Amygdala (tissue), 56 donors: Measurements from ENCODE around the gene TEK.
A peak's percentile ranks its signal among the peaks of the same experiment; 100 is the strongest.

Experiments used
- DNase-seq, 56 donors: peaks; one replicate each; lab custom pipeline; 2025; lab: John Stamatoyannopoulos, UW

Gene TEK

GRCh38 chr9:27118916-27119315 is 9.9 kb downstream of the TEK start:
- DNase-seq, result no peak

- DNase-seq, result no peak
Measured at GRCh38 chr9:27124151-27124550, 15.1 kb downstream of the TEK start.

DNA sequence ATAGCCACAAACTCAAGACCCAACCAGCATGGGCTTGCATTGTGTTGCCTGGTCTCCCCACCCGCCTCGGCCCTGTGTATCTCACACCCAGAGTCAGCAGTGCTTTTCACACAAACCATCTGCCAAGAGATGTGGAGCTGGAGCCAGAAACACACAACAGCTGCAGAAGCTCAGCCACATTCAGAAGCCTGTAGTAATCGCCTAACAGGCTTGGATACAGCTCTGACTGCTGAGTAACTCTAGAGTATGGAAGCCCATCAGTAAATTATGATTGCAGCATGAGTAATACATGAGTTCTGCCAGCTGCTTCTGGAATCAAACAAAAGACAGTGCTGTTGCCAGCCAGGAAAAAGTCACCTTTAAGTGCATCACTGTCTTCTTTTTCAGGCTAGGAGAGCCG is 16.0 kb downstream of the TEK start:
- DNase-seq, result peak in 37 of 56 donors; percentile 3 to 54 (median 15)

DNA sequence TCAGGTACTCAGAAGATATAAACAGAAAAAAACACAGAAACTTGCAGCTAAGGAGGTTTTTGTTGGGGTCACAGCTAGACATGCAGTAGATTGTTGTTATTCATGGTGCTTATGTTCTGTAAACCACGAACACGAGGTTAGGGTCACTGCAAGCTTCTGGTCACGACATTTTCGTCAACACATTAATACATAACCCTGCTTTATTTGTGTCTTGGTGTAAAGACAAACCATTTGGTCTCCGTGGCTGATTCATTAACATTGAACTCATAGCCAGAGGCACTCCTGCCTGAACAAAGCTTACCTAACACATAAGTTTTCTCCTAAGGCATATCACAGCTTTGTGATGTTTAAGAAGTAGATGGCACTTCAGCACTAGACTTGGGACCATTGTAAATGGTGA is 16.9 kb downstream of the TEK start:
- no peak for DNase-seq

GRCh38 chr9:27126670-27127069 is 17.6 kb downstream of the TEK start:
- DNase-seq, result no peak

DNA sequence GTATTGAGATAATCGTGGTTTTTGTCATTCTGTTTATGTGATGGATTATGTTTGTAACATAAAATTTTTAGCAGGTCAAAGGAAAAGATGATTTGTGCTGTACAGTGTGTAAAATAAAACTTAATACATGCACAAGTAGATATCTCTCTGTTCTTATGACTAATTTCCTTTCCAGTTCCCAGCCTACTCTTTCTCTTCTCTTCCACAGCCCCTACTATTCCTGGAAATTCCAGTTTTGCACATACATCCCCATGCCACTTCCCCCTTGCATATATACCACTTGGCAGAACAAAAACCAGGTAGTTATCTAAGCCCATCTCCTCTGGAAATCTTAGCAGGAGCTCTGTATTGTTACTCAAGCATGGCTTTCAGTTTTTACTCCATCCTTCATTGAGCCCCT is 20.2 kb downstream of the TEK start:
- DNase-seq, result no peak

DNA sequence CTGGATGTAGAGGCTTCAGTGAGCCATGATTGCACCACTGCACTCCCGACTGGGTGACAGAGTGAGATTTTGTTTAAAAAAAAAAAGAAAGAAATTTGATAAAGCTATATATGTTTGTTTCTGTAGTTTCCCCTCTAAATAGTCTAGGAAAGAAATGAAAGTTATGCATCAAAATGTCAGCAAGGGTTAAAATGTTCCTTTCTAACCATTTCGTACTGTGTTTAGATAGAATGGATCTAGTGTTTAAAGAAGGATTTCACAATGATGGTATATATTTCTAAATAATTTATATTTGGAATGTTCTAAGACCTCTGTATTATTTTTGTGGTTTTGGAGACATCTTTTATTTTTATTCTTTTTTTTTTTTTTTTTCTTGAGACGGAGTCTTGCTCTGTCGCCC is 22.7 kb downstream of the TEK start:
- DNase-seq, result no peak

GRCh38 chr9:27133817-27134216 is 24.8 kb downstream of the TEK start:
- no peak for DNase-seq

DNA sequence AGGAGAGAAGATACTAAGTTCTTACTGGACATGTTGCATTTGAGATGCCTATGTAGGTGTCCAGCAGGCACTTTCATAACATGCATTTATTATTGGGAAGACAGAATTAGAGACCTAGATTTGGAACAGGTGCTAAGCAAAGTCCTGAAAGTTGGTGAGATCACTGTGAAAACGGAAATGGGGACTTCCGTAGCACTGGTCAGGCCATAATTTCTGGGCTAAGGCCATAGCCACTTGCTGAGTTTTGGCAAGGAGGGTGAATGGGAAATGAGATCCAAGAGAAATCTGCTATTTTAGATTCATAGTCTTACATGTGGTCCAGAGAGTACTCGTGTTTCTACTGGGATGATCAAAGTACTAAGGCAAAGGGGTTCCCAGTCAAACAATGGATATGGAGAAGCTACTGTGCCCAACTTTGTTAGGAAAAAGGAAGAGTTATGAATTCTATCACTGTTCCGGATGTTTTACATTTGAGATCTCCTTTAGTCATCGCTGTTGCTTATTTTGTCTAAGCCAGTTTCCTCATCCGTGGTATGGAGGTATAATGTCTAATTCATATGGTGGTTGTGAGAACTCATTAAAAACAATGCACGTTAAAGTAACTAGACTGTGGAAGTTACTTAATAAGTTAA is 33.4 kb downstream of the TEK start:
- no peak for DNase-seq

GRCh38 chr9:27145143-27145542 is 36.1 kb downstream of the TEK start:
- no peak for DNase-seq

DNA sequence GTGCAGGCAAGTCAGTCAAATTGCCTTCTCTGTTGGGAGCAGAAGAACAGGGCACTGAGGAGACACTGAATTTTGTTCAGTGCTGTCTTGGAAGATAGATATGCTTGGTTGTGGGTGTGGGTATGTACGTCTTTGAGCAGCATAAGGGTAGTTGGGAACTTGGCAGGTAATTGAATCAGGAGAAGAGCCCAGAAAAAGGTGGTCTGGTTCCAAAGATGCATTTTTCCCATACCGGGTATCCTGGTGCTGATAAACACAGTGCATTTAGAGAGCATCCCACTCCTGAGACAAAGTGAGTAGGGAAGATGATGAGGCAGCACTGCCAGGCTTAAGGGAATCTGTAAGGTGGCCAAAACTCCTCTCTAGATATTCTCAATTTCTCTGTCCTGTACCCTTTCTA is 40.6 kb downstream of the TEK start:
- DNase-seq, result no peak

DNA sequence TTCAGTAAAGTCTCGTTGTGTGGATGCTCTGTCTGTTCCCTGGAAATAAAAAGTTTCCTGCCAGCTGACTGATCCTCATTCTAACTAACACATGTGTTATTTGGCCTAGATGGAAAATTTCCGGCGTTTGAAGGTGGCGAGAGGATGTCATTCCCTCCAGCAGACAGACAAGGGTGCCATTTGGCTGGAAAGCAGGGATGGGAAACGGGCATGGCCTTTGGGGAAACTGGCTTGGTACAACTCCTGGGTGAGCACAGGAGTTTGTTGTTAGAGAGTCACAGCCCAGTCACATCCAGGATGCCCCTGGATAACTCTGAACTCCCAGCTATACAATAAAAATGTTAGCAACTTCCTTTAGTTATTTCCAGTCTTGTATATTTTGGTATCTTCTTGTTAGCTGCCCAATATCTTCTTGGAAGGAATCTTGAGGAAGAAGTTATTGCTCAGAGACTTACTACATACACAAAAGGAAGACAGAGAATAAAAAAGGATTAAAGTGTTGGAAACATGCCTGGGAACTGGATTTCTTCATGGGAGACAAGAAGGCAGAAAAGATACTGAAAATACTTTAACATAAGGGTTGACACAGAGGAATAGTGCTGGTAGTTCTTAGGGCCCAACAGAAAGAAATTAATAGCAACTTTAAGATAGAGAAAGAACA is 41.9 kb downstream of the TEK start:
- no peak for DNase-seq

GRCh38 chr9:27151693-27152404 is 42.8 kb downstream of the TEK start:
- DNase-seq, result no peak

DNA sequence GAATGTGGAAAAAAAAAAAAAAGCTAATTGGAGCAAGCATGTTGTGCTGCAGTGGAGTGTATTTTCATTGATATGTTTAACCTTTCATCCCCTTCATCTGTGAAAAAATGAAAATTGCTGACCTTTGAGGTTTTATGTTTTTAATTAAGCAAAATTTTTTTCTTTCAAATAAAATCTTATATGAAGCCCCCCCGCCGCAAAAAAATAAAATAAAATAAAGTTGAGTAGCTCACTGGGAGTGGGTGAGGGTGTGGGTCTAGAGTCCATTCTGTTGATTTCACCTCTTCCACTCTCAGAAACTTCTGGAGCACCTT is 43.3 kb downstream of the TEK start:
- no peak for DNase-seq

DNA sequence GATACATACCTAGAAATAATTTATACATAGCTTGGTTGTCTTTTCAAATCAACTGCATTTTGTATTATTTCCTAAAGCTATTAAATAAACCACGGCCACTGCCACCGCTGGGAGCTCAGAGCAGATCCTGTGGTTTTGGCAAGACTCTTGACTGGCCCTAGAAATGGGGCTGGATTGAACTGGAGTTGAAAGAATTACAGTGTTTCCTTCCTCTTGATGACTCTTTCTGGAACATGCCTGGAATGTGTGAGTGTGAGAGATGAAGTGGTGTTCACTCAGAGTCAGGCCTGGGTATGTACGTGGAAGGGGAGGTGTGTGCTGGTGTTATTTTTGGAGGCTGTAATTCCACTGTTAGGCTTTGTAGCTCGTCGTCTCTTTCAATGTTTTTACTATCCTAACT is 45.9 kb downstream of the TEK start:
- no peak for DNase-seq

- no peak for DNase-seq
Measured at GRCh38 chr9:27157097-27157496, 48.1 kb downstream of the TEK start.

GRCh38 chr9:27157736-27158135 is 48.7 kb downstream of the TEK start:
- DNase-seq, result no peak

DNA sequence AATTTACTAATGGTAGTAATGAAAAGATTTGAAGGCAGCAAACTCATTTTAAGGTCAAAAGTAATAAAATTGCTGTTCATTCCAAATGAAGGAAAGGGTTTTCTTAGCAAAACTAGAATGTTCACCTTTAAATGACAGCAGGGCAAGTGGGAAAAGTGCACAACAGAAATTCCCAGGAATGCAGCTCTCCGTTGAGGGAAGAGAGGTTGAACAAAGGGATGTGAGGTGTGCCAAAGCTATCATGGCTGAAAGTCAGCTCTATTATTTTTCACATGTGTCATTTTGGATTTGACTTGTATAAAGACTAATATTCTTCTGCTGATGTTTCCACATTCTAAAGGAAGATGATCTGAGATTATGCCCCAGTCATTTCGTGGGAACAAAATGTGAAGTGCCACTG is 51.6 kb downstream of the TEK start:
- DNase-seq, result no peak

DNA sequence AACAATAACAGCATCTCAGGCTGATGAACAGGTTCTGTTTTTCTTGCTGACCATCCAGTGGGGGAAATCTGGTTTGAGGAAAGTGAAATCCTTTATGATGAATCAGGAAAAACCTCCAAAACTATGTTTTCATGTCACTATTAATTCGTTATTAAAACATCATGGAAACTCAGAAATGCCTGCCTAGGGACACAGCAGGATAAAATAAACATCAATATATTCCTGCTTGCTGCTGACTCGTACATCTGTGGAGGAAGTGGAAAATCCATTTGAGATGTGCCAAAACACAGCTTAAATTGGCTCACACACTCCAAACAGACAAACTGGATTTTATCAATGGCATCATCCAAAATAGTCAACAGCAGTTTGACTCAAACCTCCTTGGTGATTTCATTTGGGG is 53.0 kb downstream of the TEK start:
- no peak for DNase-seq

DNA sequence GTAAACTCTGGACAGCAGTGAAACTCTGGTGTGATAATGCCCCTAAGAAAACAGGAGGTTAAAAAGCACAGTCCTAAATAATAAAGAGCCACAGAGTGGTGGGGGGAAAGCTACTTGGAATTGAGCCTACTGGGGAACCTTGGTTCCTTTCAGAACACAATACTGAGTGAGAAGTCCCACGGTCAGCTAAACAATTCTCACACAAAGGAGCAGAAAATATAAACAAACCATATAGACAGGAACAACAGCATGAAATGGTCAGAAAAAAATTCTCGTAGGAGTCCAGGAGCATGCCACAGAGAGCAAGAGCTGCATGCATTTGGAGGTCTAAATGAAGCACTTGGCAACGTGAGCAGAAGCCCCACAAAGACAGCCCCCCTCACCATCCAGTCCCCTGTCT is 56.0 kb downstream of the TEK start:
- no peak for DNase-seq

DNA sequence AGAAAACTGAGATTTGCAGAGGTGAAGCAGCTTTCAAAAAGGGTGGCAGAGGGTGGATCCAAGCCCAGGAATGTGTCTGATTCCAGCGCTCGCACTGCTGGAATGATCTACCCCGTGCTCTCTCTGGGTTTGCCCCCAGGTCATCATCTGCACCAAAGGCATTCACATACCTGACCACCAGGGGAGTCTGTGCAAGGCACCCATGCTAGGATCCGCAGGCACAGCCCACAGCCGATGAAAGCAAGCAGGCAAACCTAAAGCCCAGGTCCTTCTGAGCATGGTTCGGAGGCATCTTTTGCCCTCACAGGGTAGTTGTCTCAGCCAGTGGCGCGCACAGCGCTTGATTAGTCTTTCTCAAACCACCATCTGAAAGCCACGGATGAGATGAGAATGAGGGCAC is 56.6 kb downstream of the TEK start:
- DNase-seq, result no peak

DNA sequence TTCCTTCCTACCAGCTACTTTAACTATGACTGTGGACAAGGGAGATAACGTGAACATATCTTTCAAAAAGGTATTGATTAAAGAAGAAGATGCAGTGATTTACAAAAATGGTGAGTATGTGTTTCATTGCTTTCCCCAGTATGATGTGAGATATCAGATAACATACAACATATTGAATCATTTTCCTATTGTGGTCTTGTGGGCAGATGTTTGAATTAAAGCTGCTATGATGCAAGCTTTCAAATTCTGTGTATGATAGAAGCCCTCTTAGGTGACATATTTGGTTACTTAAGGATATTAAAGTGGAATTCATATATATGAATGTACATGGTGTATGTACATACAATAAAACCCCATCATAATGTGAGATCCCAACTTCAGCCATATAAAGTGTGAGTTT is 59.5 kb downstream of the TEK start:
- DNase-seq, result no peak
